ENCODE data around the gene NXNL1.
A peak's percentile ranks its signal among the peaks of the same experiment; 100 is the strongest.
"Not testable (repeated sequence)": the region's sequence is repeated elsewhere in the genome, so short reads cannot be mapped to it uniquely, and the experiment has no call there.

The NXNL1 gene

GRCh38 chr19:17460372-17461230 is at the start of gene NXNL1:
NXNL1 (minus strand) TSS chr19:17460926; CDS start chr19:17460869, 57 bp downstream.
- TF ChIP-seq GATA1 (IDR thresholded peaks at IDR 0.05; ENCODE audit: low read depth, low read length) (no peak), POLR2A (IDR thresholded peaks at IDR 0.05; ENCODE audit: low read length) (no peak)
- DNase-seq, result no peak

- not testable (repeated sequence) for DNase-seq
Observed at GRCh38 chr19:17508558-17508933, 47.8 kb upstream of the NXNL1 start.

- DNase-seq, result no peak
- no peak for TF ChIP-seq POLR2A (IDR thresholded peaks at IDR 0.05; ENCODE audit: low read length)
- no peak for TF ChIP-seq GATA1 (IDR thresholded peaks at IDR 0.05; ENCODE audit: low read depth, low read length)
Observed at GRCh38 chr19:17506745-17507144, 46.0 kb upstream of the NXNL1 start.

GRCh38 chr19:17505223-17505622 is 44.5 kb upstream of the NXNL1 start:
- DNase-seq, result no peak
- TF ChIP-seq POLR2A (IDR thresholded peaks at IDR 0.05; ENCODE audit: low read length) (no peak), GATA1 (IDR thresholded peaks at IDR 0.05; ENCODE audit: low read depth, low read length) (no peak)

GRCh38 chr19:17504456-17504855 is 43.7 kb upstream of the NXNL1 start:
- no peak for DNase-seq

GRCh38 chr19:17504030-17504429 is 43.3 kb upstream of the NXNL1 start:
- no peak for TF ChIP-seq POLR2A (IDR thresholded peaks at IDR 0.05; ENCODE audit: low read length)
- TF ChIP-seq GATA1 (IDR thresholded peaks at IDR 0.05; ENCODE audit: low read depth, low read length), result no peak
- no peak for DNase-seq

More at GRCh38 chr19:17504456-17504855, 43.7 kb upstream of the NXNL1 start:
- TF ChIP-seq GATA1 (IDR thresholded peaks at IDR 0.05; ENCODE audit: low read depth, low read length) (no peak), POLR2A (IDR thresholded peaks at IDR 0.05; ENCODE audit: low read length) (no peak)

GRCh38 chr19:17503240-17503639 is 42.5 kb upstream of the NXNL1 start:
- DNase-seq, result no peak
- TF ChIP-seq GATA1 (IDR thresholded peaks at IDR 0.05; ENCODE audit: low read depth, low read length) (no peak), POLR2A (IDR thresholded peaks at IDR 0.05; ENCODE audit: low read length) (no peak)

- TF ChIP-seq GATA1 (IDR thresholded peaks at IDR 0.05; ENCODE audit: low read depth, low read length) (no peak), POLR2A (IDR thresholded peaks at IDR 0.05; ENCODE audit: low read length) (no peak)
- no peak for DNase-seq
Observed at GRCh38 chr19:17500447-17501198, 39.9 kb upstream of the NXNL1 start.

- DNase-seq, result no peak
- no peak for TF ChIP-seq GATA1 (IDR thresholded peaks at IDR 0.05; ENCODE audit: low read depth, low read length)
- no peak for TF ChIP-seq POLR2A (IDR thresholded peaks at IDR 0.05; ENCODE audit: low read length)
Observed at GRCh38 chr19:17499648-17500446, 39.1 kb upstream of the NXNL1 start.

- not testable (repeated sequence) for DNase-seq
Observed at GRCh38 chr19:17499025-17499424, 38.3 kb upstream of the NXNL1 start.

GRCh38 chr19:17497149-17497798 is 36.5 kb upstream of the NXNL1 start:
- no peak for DNase-seq
- no peak for TF ChIP-seq GATA1 (IDR thresholded peaks at IDR 0.05; ENCODE audit: low read depth, low read length)
- TF ChIP-seq POLR2A (IDR thresholded peaks at IDR 0.05; ENCODE audit: low read length), result no peak

- peak; percentile 89 to 93 for DNase-seq
- no peak for TF ChIP-seq POLR2A (IDR thresholded peaks at IDR 0.05; ENCODE audit: low read length)
- no peak for TF ChIP-seq GATA1 (IDR thresholded peaks at IDR 0.05; ENCODE audit: low read depth, low read length)
Observed at GRCh38 chr19:17496337-17496997, 35.7 kb upstream of the NXNL1 start.

GRCh38 chr19:17495639-17496296 is 35.0 kb upstream of the NXNL1 start:
- TF ChIP-seq POLR2A (IDR thresholded peaks at IDR 0.05; ENCODE audit: low read length) (no peak), GATA1 (IDR thresholded peaks at IDR 0.05; ENCODE audit: low read depth, low read length) (no peak)
- no peak for DNase-seq

Measured in erythroblast (primary cell).